HG03378 (cell line): ENCODE measurements around the gene IFITM10.

Experiments
- ATAC-seq: cut with Tn5 transposase; IDR thresholded peaks from one replicate; pipeline ENCODE4 v1.9.1; 2021; ENCODE audit warnings: mild to moderate bottlenecking, moderate library complexity; ENCODE audit not compliant: unreplicated experiment

Gene IFITM10

GRCh38 chr11:1742371-1742770 is 8.0 kb downstream of the IFITM10 start:
- ATAC-seq: no peak

- no peak for ATAC-seq
Measured at GRCh38 chr11:1741741-1742140, 8.7 kb downstream of the IFITM10 start.

GRCh38 chr11:1740786-1741530 is 9.4 kb downstream of the IFITM10 start:
- ATAC-seq: no peak

- ATAC-seq: no peak
Measured at GRCh38 chr11:1739576-1739975, 10.8 kb downstream of the IFITM10 start.

- ATAC-seq: no peak
Measured at GRCh38 chr11:1738380-1738779, 12.0 kb downstream of the IFITM10 start.

GRCh38 chr11:1737080-1737757 is 13.2 kb downstream of the IFITM10 start:
- no peak for ATAC-seq

- ATAC-seq: no peak
Measured at GRCh38 chr11:1736447-1736992, 13.9 kb downstream of the IFITM10 start.

- ATAC-seq: no peak
Measured at GRCh38 chr11:1735271-1735670, 15.1 kb downstream of the IFITM10 start.

- no peak for ATAC-seq
Measured at GRCh38 chr11:1734641-1735081, 15.7 kb downstream of the IFITM10 start.

- no peak for ATAC-seq
Measured at GRCh38 chr11:1733716-1734640, 16.4 kb downstream of the IFITM10 start.

GRCh38 chr11:1733009-1733715 is 17.2 kb downstream of the IFITM10 start:
- ATAC-seq: no peak

GRCh38 chr11:1732418-1733008 is 17.9 kb downstream of the IFITM10 start:
- ATAC-seq: no peak

- no peak for ATAC-seq
Measured at GRCh38 chr11:1731451-1732059, 18.8 kb downstream of the IFITM10 start.

- ATAC-seq: no peak
Measured at GRCh38 chr11:1730059-1730629, 20.3 kb downstream of the IFITM10 start.

GRCh38 chr11:1729692-1730011 is 20.7 kb downstream of the IFITM10 start:
- no peak for ATAC-seq

- ATAC-seq: no peak
Measured at GRCh38 chr11:1728931-1729691, 21.3 kb downstream of the IFITM10 start.

- no peak for ATAC-seq
Measured at GRCh38 chr11:1728301-1728700, 22.1 kb downstream of the IFITM10 start.

- ATAC-seq: no peak
Measured at GRCh38 chr11:1727861-1728260, 22.5 kb downstream of the IFITM10 start.
